ENCODE results near the gene FHIT.

The FHIT gene

DNA sequence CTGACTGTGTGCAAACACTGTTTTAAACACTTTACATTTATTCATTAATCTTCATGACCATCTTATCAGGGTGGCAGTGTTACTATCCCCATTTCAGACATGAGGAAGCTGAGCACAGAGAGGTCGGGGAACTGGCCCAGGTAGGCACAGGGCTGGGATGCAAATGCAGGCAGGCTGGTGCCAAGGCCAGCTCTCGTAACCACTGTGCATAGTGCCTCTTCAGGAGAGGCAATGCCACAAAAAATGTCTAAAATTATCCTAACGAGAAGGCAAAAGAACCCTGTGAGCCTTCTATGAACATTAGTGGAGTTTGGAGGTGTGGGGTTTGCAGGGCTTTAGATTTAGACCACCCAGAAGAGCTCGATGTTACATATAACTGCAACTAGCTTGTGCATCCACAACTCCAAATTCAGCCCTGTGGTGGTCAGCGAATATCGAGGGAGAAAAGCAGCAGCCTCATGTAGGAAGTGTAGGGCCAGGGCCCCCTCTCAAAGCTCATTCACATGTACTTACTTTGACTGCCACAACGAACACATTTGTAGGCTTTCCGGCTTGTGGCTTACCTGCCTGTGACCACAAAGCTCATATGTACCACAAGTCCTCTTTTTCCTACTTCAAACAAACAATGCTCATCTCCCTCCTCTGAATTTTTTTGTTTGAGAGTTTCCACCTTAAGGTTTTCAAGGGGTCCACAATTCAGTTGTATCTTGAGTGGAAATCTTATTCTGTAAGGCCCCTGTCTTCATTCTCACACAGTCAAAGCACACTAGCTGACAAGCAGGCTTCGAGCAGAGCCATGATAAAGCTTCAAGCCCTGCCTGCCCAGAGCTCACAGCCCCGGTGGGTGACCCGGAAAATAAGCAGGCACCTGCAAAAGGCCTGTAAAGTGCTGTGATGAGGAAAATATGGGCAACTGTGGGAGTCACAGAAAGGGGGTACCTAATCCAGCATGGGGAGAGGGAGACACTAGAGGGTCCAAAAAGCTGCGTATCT lies 1478.5 kb downstream of the FHIT start:
- intact Hi-C loops (cut with micrococcal nuclease): no loop called here
- H3K9me3 Mint-ChIP-seq: no peaks in the 10 kb centered on the region
- peaks cover 2% of the 10 kb centered on the region for H3K27me3 Mint-ChIP-seq
- no peak overlapping the region for H3K27ac Mint-ChIP-seq
- H3K4me3 Mint-ChIP-seq: no peak overlapping the region
- H3K4me1 Mint-ChIP-seq (ENCODE audit: low read depth): peaks cover 5% of the 10 kb centered on the region
- no peaks in the 10 kb centered on the region for H3K36me3 Mint-ChIP-seq (ENCODE audit: low read depth)

- intact Hi-C loops (cut with micrococcal nuclease): no loop called here
- no peak overlapping the region for H3K4me3 Mint-ChIP-seq
- H3K27ac Mint-ChIP-seq: no peak overlapping the region
- no peaks in the 10 kb centered on the region for H3K9me3 Mint-ChIP-seq
- peaks cover 2% of the 10 kb centered on the region for H3K27me3 Mint-ChIP-seq
- no peaks in the 10 kb centered on the region for H3K36me3 Mint-ChIP-seq (ENCODE audit: low read depth)
- H3K4me1 Mint-ChIP-seq (ENCODE audit: low read depth): no peaks in the 10 kb centered on the region
Measured at GRCh38 chr3:59771768-59772181, 1479.5 kb downstream of the FHIT start.

GRCh38 chr3:59769127-59769750 lies 1482.0 kb downstream of the FHIT start:
- no peak overlapping the region for H3K27ac Mint-ChIP-seq
- H3K4me3 Mint-ChIP-seq: no peak overlapping the region
- no peaks in the 10 kb centered on the region for H3K36me3 Mint-ChIP-seq (ENCODE audit: low read depth)
- H3K4me1 Mint-ChIP-seq (ENCODE audit: low read depth): no peaks in the 10 kb centered on the region
- intact Hi-C loops (cut with micrococcal nuclease): no loop called here
- peaks cover 2% of the 10 kb centered on the region for H3K27me3 Mint-ChIP-seq
- H3K9me3 Mint-ChIP-seq: no peaks in the 10 kb centered on the region

DNA sequence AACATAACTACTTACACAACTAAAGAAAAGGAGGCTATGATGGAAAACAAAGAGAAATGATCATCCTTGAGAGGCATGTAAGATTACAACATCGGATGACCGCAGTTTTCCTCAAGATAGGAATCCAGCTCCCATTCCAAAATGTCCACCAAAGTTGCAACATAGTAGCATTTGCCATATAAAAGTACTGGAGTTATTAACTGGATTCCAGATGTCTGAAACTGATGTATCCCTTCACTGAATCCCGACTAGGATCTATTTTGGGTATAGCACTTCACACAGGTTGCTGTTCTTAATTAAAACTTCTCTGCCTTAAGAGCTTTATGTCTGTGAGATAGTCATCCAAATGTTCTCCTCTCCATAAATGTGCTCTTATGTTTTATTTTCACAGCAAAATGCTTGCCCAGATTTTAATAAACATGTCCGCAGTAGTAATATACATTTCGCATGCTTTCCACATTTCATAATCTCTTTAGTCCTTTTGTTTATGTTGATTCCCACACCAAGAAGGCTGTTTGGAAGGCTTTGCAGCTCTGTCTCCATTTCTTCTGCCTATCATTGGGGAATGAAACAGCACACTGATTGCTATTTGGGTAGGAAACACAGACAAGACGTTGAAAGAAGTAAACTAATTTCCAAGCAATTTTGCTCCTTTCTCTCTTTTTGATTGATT lies 1484.9 kb downstream of the FHIT start:
- intact Hi-C loops (cut with micrococcal nuclease): no loop called here
- no peaks in the 10 kb centered on the region for H3K36me3 Mint-ChIP-seq (ENCODE audit: low read depth)
- H3K27me3 Mint-ChIP-seq: no peaks in the 10 kb centered on the region
- H3K4me3 Mint-ChIP-seq: no peak overlapping the region
- no peaks in the 10 kb centered on the region for H3K9me3 Mint-ChIP-seq
- H3K4me1 Mint-ChIP-seq (ENCODE audit: low read depth): no peaks in the 10 kb centered on the region
- H3K27ac Mint-ChIP-seq: no peak overlapping the region

GRCh38 chr3:59764171-59764570 lies 1487.1 kb downstream of the FHIT start:
- H3K27me3 Mint-ChIP-seq: no peaks in the 10 kb centered on the region
- H3K36me3 Mint-ChIP-seq (ENCODE audit: low read depth): no peaks in the 10 kb centered on the region
- H3K27ac Mint-ChIP-seq: no peak overlapping the region
- H3K4me3 Mint-ChIP-seq: no peak overlapping the region
- intact Hi-C loops (cut with micrococcal nuclease): no loop called here
- H3K9me3 Mint-ChIP-seq: no peaks in the 10 kb centered on the region
- H3K4me1 Mint-ChIP-seq (ENCODE audit: low read depth): no peaks in the 10 kb centered on the region

- intact Hi-C loops (cut with micrococcal nuclease): no loop called here
- Mint-ChIP-seq H3K4me1 (ENCODE audit: low read depth) (no peaks in the 10 kb centered on the region), H3K9me3 (no peaks in the 10 kb centered on the region), H3K27me3 (peaks cover 3% of the 10 kb centered on the region), H3K4me3 (no peak overlapping the region), H3K27ac (no peak overlapping the region), H3K36me3 (ENCODE audit: low read depth) (no peaks in the 10 kb centered on the region)
Measured at GRCh38 chr3:59762941-59763340, 1488.3 kb downstream of the FHIT start.

- intact Hi-C loops (cut with micrococcal nuclease): no loop called here
- H3K4me1 Mint-ChIP-seq (ENCODE audit: low read depth): peaks cover 7% of the 10 kb centered on the region
Measured at GRCh38 chr3:59759298-59760031, 1491.8 kb downstream of the FHIT start.

GRCh38 chr3:59758672-59759071 lies 1492.6 kb downstream of the FHIT start:
- no peak overlapping the region for H3K27ac Mint-ChIP-seq
- intact Hi-C loops (cut with micrococcal nuclease): no loop called here
- no peak overlapping the region for H3K4me3 Mint-ChIP-seq
- no peaks in the 10 kb centered on the region for H3K36me3 Mint-ChIP-seq (ENCODE audit: low read depth)
- H3K4me1 Mint-ChIP-seq (ENCODE audit: low read depth): peaks cover 7% of the 10 kb centered on the region
- peaks cover 3% of the 10 kb centered on the region for H3K27me3 Mint-ChIP-seq
- H3K9me3 Mint-ChIP-seq: no peaks in the 10 kb centered on the region

More at GRCh38 chr3:59759298-59760031, 1491.8 kb downstream of the FHIT start:
- Mint-ChIP-seq H3K27ac (no peak overlapping the region), H3K4me3 (no peak overlapping the region), H3K27me3 (peaks cover 3% of the 10 kb centered on the region), H3K36me3 (ENCODE audit: low read depth) (no peaks in the 10 kb centered on the region), H3K9me3 (no peaks in the 10 kb centered on the region)

DNA sequence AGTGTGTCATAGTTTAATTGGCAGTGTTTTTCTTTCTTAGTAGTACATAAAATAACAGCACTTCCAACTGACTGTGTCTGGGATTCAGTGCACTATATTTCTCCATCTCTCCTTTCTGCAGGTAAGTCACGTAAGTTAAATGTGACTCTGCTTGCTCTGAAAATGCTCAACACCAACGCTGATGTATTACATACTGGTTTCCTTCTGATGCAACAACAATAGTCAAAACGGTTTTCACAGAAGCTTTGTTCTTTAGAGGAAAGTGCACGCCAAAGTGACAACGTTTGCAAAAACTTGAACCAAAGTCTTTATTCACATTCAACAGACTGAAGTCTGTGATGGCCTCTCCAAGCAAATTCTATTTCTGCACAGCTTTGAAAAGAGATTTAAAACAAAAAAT lies 1494.3 kb downstream of the FHIT start:
- peaks cover 7% of the 10 kb centered on the region for H3K4me1 Mint-ChIP-seq (ENCODE audit: low read depth)
- H3K36me3 Mint-ChIP-seq (ENCODE audit: low read depth): no peaks in the 10 kb centered on the region
- peaks cover 3% of the 10 kb centered on the region for H3K27me3 Mint-ChIP-seq
- H3K27ac Mint-ChIP-seq: no peak overlapping the region
- H3K9me3 Mint-ChIP-seq: no peaks in the 10 kb centered on the region
- intact Hi-C loops (cut with micrococcal nuclease): no loop called here
- no peak overlapping the region for H3K4me3 Mint-ChIP-seq

DNA sequence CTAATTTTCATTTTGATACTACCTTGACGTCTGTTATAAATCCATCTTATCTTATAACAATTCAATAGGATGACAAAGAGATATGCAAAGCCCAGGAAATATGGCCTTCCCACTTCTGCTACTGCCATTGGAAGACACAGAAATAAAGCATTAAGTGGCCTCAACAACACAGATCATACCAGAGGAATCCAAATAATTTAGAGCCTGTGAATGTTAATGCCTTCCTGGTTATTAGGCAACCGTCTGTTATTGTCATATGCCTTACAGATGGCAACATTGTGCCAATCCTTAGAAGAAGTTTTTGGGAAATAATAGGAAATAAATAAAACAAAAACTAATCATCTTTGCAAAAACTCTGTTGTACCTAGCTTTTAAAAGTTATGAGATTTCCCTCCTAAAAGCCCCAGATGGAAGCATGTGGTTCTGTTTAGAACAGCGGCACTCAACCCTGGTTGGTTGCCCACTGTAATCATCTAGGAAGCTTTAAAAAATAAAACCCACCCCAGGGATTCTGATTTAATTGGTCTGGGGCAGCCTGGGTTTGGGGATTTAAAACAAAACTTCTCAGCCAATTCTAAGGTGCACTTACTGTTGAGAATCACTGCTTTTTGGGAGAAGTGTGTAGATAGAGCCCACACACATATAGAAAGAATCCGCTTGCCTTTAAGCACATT lies 1496.7 kb downstream of the FHIT start:
- Mint-ChIP-seq H3K4me3 (no peak overlapping the region), H3K9me3 (no peaks in the 10 kb centered on the region), H3K27me3 (peaks cover 6% of the 10 kb centered on the region), H3K27ac (no peak overlapping the region), H3K4me1 (ENCODE audit: low read depth) (peaks cover 17% of the 10 kb centered on the region), H3K36me3 (ENCODE audit: low read depth) (no peaks in the 10 kb centered on the region)
- intact Hi-C loops (cut with micrococcal nuclease): no loop called here

DNA sequence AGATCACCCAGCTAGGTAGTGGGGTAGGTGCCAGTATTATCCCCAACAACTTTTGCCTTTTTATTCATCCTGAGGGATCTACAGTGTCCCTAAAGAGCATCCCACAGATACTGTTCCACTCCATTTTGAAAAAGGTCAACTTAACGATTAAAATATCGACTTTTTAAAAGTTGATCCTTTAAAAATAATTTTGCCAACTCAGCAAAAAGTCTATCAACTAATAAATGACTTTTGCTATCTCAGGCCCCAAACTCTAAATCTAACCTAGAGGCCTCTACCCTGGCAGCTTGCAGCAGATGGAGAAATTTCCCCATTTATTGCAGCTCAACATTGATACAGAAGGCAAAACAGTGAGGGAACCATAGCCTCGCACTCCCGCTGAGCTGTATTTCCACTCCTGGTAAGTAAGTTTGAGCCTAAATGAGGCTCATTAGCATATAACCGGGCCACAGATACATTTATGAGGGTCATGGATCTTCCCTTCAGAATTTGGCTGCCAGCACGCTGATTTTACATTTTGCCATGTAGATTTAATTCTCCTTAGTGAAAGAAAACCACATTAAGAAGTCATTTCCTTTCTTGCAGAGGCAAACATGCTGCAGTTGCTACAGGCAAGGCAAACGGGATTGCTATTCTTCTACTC lies 1497.3 kb downstream of the FHIT start:
- intact Hi-C loops (cut with micrococcal nuclease): no loop called here
- no peaks in the 10 kb centered on the region for H3K36me3 Mint-ChIP-seq (ENCODE audit: low read depth)
- peaks cover 22% of the 10 kb centered on the region for H3K4me1 Mint-ChIP-seq (ENCODE audit: low read depth)

DNA sequence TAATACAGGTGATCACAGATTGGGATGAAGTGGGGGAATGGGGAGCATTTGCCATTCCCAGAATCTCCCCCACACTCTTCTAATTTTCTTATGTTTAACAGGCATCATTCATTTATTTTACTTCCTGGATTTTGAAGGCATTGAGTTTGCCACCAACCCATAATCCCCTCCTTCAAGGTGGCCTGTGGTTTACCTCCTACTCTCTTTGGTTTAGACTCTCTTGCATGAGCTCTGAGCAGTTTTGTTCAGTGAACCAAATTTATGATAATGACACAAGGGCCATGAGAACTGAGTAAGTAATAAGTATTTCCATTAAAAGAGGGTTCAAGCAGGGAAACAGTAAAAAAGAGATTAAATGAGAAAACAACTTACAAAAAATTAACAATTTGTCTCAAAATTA lies 1498.3 kb downstream of the FHIT start:
- H3K4me1 Mint-ChIP-seq (ENCODE audit: low read depth): peaks cover 30% of the 10 kb centered on the region
- no peak overlapping the region for H3K4me3 Mint-ChIP-seq
- intact Hi-C loops (cut with micrococcal nuclease): no loop called here
- no peaks in the 10 kb centered on the region for H3K36me3 Mint-ChIP-seq (ENCODE audit: low read depth)
- H3K27ac Mint-ChIP-seq: no peak overlapping the region
- H3K9me3 Mint-ChIP-seq: no peaks in the 10 kb centered on the region
- peaks cover 3% of the 10 kb centered on the region for H3K27me3 Mint-ChIP-seq

More for the DNA sequence above, 1497.3 kb downstream of the FHIT start:
- H3K27ac Mint-ChIP-seq: no peak overlapping the region
- H3K9me3 Mint-ChIP-seq: no peaks in the 10 kb centered on the region
- H3K27me3 Mint-ChIP-seq: peaks cover 5% of the 10 kb centered on the region
- no peak overlapping the region for H3K4me3 Mint-ChIP-seq

- intact Hi-C loops (cut with micrococcal nuclease): no loop called here
- H3K27ac Mint-ChIP-seq: no peak overlapping the region
- H3K9me3 Mint-ChIP-seq: no peaks in the 10 kb centered on the region
- peaks cover 30% of the 10 kb centered on the region for H3K4me1 Mint-ChIP-seq (ENCODE audit: low read depth)
- H3K4me3 Mint-ChIP-seq: no peak overlapping the region
- peaks cover 3% of the 10 kb centered on the region for H3K27me3 Mint-ChIP-seq
- no peaks in the 10 kb centered on the region for H3K36me3 Mint-ChIP-seq (ENCODE audit: low read depth)
Measured at GRCh38 chr3:59751606-59752005, 1499.6 kb downstream of the FHIT start.

Measured in dendritic cell treated with granulocyte-macrophage colony-stimulating factor and Interleukin-4, amounts not matched to agents 40 ng/mL and 50 ng/mL, for 4 days (primary cell).